Erythroblast (primary cell): ENCODE data around the gene TUBA4A.
A peak's percentile ranks its signal among the peaks of the same experiment; 100 is the strongest.
"Not testable (repeated sequence)": the region's sequence is repeated elsewhere in the genome, so short reads cannot be mapped to it uniquely, and the experiment has no call there.

ENCODE experiments used
- DNase-seq, 2 experiments: peaks; one replicate each; lab custom pipeline; 2025; lab: John Stamatoyannopoulos, UW
- GATA1 ChIP-seq: IDR thresholded peaks from 2 replicates; pipeline ENCODE4 v1.6.1; 2011; ENCODE audit warnings: low read depth, mild to moderate bottlenecking, control low read depth, low read length, moderate library complexity
- POLR2A ChIP-seq: IDR thresholded peaks from 2 replicates; pipeline ENCODE4 v1.6.1; 2011; ENCODE audit warnings: mild to moderate bottlenecking, low read length

The TUBA4A gene

DNA sequence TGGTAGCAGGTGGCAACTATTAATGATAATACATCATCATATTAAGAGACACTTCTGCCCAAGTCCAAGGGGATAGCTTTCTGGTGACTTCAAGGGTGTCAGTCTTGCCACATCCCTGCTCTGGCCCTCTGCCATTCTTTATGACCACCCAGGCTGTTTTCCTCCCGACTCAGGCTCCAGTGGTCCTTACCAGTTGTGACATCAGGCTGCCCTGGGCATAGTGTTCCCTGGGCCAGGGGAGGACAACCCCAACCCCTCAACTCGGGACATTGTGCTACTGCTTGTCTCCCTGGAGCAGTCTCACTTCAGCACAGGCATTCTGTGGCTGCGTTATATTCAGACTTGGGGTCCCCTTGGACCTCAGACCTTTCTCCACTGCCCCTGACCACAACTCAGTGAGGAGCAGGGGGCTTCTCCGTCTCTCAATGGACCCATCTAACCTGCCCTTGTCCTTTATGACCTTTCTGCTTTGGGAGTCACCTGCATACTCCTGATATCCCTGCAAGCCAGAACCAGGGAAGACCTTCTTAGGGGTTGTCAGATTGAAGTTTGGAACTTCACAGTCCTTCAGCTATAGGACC lies 38.3 kb upstream of the TUBA4A start:
- DNase-seq = no peak
- TF ChIP-seq GATA1 (no peak), POLR2A (no peak)

DNA sequence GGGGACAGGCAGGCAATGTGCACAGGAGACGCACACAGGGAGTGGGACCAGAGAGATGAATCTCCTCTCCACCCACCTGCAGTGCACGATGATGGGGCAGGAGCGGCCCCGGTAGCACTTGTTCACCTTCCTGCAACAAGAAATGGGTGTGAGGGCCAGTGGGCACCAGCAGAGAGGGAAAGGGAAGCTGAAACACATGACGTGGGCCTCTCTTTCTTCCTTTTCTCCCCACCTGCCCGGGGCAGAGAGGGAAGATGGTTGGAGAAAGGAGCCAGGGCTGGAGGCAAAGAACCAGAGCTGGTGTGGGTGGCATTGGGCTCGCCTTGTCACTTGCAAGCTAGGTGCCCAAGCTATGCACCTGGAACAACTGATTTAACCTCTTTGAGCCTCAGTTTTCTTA lies 37.7 kb upstream of the TUBA4A start:
- DNase-seq = no peak

DNA sequence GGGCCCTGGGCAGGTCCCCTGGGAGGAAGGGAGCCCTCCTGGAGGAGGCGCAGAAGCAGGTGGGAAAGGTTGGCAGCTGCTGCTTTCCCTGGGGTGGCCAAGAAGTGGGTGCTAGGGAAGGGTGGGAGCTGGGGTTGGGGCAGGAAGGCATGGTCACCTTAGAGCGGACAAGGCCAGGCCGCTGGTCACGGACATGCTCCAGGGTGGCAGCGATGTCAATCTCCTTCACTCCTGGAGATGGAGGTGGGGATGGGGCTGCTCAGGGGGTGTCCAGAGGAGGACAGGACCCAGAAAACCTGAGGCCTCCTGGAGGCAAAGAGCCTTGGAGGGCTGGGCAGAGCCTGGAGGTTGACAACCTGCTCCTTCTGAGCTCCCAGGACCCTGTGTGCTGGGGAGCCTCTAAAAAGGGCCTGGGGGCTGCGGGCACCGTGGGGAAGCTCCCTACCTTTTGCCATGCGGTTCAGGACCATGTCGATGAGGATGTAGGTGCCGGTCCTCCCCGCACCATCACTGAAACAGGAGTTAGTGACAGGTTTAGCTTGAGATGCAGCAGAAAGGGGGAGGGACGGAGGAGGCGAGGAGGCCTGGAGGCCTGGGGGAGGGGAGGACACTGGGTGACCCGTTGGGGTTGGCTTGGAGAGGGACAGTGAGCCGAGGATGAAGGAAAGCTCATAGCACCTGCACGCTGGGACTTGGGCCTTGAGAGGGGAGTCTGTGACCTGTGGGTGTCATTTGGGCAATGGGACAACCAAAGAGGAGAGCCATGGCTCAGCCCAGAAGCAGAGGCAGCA lies 36.9 kb upstream of the TUBA4A start:
- no peak for DNase-seq
- no peak for TF ChIP-seq GATA1

More for the DNA sequence above, 37.7 kb upstream of the TUBA4A start:
- TF ChIP-seq GATA1 = no peak
- TF ChIP-seq POLR2A = no peak

DNA sequence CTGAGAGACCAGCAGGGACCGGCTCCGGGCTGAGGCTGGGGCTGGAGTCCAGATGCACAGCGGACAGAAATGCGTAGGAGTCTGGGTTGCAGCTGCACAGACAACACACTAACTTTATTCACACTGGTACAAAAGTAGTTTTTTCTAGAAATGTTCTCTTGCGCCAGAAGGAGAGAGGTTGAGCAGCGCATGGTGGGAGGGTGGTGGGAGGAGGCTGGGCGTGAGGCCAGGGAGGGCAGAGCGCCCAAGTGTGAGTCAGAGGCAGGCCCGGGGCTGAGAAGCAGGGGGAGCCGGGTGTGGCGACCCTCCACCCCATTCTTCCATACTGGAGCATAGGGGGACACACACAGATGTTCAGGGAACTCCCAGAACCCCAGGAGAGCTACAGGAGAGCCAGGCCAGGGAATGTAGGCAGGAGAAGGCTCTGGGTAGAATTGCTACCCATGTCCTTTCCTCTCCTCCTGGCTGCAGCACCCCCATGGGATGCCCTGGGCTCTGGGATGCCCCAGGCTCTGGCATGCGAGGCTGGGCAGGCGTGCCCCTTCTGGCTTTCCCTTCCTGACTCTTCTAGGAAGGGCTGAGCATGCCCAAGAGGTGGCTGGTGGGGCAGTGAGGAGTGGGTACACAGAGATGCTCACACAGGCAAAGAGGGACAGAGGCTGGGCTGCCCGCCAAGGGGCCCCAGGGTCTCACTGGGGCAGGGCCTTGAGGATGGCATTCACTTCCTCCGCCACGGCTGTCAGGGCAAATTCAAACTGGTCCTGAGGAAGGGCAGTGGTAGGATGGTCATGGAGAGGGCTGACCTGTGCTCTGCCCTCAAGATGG lies 36.0 kb upstream of the TUBA4A start:
- no peak for TF ChIP-seq POLR2A
- no peak for TF ChIP-seq GATA1
- peak; percentile 89 to 95 for DNase-seq

DNA sequence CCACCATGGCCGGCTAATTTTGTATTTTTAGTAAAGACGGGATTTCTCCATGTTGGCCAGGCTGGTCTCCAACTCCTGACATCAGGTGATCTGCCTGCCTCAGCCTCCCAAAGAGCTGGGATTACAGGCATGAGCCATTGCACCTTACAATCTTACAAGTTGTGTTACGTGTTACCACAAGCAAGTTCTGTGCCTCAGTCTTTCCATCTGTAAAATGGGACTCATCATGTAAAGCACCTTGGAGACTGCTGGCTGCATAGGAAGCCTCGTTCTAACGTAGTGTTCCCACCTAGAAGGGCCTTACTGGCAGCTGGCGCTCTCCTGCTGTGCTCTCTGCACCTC lies 35.4 kb upstream of the TUBA4A start:
- DNase-seq = no peak
- no peak for TF ChIP-seq GATA1
- TF ChIP-seq POLR2A = no peak

DNA sequence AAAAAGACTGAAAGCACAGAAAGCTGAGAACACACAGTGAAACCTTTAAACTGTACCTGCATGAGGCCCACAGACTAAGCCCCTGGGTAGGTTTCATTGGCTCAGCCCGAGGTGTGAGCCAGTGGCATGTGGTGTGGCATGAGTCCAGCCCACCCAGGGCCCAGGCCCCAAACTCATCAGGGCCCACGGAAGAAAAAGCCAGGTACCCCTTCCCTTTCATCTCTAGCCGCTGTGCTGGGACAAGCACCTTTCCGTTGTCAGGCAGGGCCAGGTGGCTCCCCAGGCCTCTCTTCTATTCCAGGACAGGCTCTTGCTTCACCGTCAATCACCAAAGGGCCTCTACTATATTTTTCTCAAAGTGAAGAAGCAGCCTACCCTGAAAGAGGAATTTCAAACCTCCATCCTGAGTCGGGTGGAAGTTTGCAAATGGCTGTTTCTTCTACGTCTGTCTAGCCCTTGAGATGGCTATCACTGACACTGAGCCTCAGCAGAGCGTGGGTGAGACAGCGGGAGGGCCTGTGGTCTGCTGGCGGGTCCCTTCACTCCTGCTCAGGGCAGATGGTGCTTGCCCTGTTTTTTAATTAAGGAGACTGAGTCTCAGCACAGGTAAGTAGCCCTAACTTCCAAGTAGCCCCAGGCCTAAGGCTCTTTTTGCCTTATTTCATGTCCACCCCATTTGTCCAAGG lies 34.0 kb upstream of the TUBA4A start:
- TF ChIP-seq POLR2A (no peak), GATA1 (no peak)
- DNase-seq = peak; percentile 62 to 68

DNA sequence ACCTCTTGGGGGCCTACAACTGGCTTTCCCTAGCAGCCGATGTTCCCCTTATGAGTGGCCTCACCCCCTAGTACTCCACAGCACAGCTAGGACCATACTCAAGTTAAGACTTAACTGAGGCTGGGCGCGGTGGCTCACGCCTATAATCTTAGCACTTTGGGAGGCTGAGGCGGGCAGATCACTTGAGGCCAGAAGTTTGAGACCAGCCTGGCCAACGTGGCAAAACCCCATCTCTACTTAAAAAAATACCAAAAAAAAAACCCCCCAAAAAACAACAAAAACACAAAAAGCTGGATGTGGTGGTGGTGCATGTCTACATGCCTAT lies 33.4 kb upstream of the TUBA4A start:
- DNase-seq = not testable (repeated sequence)

DNA sequence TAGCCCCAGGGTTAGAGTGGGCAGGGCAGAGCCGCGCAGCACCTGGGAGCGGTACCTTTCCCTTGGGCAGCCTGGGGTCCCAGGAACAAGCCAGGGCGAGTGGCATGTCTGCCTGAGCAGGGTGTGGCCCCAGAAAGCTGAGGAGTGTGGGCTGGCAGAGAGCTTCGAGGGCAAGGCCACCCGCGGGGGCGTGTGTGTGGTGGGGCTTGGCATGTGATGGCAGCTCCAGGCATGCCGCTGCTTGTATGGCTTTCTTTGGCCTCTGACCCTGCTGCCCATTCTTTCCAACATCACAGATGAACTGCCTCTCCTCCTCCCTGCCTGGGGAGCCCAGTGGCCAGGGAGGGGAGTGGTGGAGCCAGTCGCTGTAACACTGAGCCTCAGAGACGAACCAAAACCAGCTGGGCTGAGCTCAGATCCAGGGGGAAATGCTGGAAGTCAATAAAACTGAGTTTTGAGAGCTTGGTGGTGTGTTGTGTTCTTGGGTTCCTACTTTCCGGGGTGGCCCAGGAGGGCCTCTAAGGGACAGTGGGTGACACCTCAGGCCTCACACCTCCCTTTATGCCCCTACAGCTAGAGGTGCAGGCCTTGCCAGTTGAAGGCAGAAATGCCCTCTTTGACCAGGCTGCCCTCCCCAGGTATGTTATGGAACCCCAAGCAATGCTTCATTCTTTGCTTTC lies 32.9 kb upstream of the TUBA4A start:
- no peak for DNase-seq
- TF ChIP-seq GATA1 (no peak), POLR2A (no peak)

DNA sequence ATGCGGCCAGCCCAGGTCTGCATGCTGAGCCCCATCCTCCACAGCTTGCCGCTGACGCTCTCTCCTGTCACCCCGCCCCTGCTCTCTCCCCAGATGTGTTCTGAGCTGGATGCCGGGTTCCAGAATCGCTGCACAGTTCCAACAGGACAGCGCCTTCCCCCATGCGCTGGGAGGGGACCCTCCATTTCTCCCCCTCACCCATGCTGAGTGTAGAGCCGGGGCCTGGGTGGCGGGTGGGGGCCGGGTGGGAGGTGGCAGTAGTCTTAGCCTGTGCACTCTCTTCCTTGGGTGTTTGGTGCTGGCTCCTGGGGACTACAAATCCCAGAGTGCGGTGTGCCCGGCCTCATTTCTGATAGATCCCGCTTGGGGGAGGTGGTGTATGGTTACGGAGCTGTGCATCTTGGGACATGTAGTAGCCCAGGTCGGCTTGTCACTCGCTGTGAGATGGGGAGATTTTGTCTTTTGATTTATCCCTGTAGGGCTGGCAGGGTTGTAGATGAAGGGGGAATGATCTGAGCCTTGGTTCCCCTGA lies 32.2 kb upstream of the TUBA4A start:
- TF ChIP-seq POLR2A = no peak
- no peak for TF ChIP-seq GATA1
- no peak for DNase-seq

DNA sequence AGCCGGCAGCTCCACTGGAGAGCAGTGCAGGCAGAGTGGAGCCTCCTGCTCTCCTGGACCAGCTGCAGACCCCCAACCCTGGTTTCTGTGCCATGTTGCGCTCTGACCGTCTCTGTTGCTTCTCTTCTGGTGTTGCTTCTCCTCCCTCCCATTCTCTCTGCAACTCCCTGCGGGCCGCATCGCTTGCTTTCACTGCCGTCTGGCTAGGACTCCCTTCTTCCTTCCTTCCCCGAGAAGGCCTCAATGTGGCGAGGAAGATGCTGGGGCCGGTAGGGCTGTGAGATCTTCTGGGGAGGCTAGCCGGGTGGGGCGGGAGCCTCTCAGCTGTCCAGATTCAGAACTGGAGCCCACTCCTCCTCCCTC lies 31.6 kb upstream of the TUBA4A start:
- no peak for DNase-seq
- no peak for TF ChIP-seq GATA1
- TF ChIP-seq POLR2A = no peak

DNA sequence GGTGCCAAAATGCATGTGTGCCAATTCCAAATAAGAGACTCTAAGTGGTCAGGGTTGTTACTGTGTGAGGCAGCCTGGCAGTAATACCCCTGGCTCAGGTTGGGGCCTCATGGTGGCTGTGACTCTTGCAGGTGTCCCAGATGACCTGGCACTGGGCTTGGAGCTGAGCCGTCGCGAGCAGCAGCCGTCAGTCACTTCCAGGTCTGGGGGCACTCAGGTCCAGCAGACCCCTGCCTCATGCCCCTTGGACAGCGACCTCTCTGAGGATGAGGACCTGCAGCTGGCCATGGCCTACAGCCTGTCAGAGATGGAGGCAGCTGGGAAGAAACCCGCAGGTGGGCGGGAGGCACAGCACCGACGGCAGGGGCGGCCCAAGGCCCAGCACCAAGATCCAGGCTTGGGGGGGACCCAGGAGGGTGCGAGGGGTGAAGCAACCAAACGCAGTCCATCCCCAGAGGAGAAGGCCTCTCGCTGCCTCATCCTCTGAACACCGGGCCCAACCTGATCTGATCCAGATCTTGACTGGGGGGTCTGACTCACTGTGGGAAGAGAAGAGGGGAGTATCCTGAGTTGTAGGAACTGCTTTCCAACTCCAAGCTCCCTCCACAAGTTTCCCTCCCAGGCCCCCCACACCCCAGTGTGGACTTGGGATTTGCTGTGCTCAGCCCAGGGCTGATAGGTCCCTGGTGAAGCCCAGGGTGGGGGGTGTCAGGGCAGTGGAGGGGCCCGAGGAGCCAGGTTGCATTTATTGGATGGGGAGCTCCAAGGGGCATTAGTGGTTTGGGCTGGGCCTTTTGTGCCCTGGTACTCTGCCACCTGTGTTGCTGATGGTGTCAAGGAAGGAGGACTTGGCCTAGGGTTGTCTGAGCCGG lies 31.0 kb upstream of the TUBA4A start:
- DNase-seq = no peak
- TF ChIP-seq GATA1 = no peak
- TF ChIP-seq POLR2A = no peak

DNA sequence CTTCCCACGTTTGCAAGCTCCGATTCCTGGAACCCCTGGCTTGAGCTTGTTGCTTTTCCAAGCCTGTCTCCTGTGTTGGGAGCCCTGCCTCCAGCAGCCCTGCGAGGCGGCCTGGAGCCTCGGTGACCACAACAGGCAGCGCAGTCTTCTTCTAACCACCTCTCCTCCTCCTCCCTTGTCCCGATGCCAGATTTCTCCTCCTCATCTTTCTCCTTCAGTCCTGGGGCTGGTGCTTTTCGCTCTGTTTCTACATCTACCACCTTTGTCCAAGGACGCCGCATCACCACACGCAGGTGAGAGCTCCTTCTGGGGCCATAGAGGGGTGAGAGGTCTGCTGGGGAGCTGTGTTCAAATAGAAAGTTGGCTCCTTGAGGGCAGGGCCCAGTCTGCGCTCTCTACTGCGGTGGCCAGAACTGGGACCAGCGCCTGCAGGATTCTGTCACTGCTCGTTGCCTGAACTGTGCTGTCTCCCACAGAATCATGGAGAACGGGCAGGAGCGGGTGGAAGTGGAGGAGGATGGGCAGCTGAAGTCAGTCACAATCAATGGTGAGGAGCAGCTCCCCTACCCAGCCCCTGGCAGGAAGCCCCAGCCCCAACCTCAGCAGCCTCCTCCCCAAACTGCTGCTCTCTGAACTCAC lies 29.3 kb upstream of the TUBA4A start:
- DNase-seq = no peak
- TF ChIP-seq GATA1 = no peak
- TF ChIP-seq POLR2A = no peak

DNA sequence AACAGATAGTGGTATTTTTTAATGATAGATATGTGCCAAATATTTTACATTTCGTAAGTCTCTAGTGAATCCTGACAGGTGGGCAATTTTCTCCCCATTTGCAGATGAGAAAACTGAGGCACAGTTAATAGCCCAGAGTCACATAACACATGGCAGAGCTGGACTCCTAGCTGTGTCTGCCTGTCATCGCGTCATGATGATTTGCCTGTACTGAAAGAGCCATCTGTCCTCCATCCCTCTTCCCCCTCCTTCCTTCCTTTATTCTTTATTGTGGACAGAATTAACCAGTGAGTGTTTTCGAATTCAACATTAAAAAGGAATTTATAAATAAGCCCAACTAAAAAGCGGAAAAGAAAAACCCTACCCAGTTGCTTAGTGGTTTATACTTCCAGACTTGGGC lies 28.7 kb upstream of the TUBA4A start:
- TF ChIP-seq GATA1 = no peak
- no peak for TF ChIP-seq POLR2A
- DNase-seq = no peak
